HT-29 (cell line): ENCODE data around the gene CLASP2. TPM values are rescaled to one million over a fixed set of nuclear protein-coding genes. Genes with fewer than 3 reads are reported as not detected.
"Not testable (repeated sequence)": the region's sequence is repeated elsewhere in the genome, so short reads cannot be mapped to it uniquely, and the experiment has no call there.

Experiments used
- DNase-seq: peaks from one replicate; pipeline ENCODE4 v3.0.0-alpha.2; 2015; ENCODE audit warnings: low spot score
- total RNA-seq: library from RNA; depleted of rRNA; stranded (reverse); fragments of >200 nt; shearing (Covaris generic); gene quantifications from 2 replicates; pipeline ENCODE4 v1.2.3, GENCODE V29; 2014

CLASP2 gene
- total RNA-seq, 1 experiment from 2014 or later = 38.1 TPM

DNA sequence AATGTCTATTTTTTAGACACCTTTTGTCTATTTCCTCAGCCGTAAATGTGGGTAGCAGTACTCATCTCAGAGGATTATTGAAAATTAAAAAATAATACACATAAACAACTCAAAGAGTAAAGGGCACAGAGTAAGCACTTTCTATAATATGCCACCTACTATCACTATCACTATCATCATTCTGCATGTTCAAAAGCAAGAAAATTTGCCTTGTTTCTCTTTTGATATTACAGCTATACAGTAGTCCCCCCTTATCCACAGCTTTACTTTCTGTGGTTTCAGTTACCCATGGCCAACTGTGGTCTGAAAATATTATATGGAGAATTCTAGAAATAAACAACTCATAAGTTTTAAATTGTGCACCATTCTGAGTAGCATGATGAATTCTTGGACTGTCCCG is 27.7 kb downstream of the CLASP2 start:
- DNase-seq = no peak

DNA sequence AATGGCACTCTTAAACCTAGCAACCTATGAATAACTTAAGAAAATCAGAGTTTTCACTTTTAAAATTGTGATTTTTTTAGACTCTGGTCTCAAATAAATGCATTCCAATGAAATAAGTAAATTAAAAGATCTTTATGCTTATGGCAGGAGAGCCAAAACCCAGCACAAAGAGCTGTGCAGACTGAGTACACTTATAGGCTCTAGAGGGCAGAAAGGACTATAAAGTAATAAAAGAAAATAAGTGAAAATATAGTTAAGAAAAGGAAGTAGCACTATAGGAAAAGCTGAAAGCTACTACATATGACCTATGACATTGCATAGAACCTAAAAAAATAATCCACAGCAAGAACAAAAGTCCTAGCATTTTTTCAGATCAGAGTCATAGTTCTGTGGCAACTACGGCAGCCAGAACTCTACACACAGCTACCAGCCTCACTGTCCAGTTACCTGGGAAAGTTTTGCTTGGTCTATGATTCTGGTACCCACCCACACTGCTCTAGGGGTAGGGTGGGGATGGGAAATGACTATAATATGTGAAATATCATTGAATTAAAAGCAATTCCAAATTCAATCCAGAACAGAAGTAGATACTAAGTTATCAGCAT is 30.5 kb downstream of the CLASP2 start:
- DNase-seq = no peak

DNA sequence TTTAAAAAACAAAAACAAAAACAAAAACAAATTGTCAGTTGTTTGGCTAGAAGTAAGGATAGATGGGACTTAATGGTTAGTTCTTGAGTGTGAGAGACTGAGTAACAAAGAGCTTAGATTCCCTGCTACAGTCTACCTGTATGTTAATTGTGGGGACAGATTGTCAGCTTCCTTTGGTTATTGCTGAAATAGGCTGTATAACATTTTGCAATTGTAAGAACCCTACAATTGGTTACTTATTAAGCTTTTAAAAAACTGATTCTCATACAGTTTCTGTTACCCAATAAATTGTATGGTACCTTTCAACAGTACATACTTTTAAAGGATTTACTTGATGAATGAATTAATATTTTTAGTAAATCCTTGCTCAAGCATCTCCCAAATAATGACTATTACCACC is 35.3 kb downstream of the CLASP2 start:
- no peak for DNase-seq

DNA sequence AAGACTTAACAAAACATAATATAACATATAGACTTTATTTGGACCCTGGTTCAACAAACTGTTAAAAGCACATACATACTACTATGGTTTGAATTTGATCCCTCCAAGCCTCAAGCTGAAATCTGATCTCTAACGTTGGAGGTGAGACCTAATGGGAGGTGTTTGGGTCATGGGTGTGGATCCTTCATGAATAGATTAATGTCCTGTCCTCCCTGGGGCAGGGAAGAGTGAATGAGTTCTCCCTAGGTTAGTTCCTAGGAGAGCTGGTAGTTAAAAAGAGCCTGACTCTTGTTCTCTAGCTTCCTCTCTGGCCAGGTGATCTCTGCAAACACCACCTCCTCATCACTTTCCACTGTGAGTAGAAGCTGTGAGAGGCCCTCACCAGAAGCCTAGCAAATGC is 36.4 kb downstream of the CLASP2 start:
- no peak for DNase-seq

DNA sequence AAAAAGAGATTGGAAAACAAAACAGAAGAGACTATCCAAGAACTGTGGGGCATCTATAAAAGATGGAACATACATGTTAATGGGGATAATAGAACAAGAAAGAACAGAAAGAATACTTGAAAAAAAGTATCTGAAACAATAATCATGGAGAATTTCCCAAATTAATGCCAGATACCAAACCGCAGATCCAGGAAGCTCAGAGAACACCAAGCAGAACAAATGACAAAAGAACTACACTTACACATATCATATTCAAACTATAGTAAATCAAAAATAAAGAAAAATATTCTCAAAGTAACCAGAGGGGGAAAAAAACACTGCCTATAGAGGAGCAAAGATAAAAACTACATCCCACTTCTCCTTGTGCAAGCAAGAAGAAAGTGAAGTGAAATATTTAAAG is 40.0 kb downstream of the CLASP2 start:
- no peak for DNase-seq

DNA sequence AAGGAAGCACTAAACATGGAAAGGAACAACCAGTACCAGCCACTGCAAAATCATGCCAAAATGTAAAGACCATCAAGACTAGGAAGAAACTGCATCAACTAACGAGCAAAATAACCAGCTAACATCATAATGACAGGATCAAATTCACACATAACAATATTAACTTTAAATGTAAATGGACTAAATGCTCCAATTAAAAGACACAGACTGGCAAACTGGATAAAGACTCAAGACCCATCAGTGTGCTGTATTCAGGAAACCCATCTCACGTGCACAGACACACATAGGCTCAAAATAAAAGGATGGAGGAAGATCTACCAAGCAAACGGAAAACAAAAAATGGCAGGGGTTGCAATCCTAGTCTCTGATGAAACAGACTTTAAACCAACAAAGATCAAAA is 44.6 kb downstream of the CLASP2 start:
- DNase-seq = not testable (repeated sequence)

DNA sequence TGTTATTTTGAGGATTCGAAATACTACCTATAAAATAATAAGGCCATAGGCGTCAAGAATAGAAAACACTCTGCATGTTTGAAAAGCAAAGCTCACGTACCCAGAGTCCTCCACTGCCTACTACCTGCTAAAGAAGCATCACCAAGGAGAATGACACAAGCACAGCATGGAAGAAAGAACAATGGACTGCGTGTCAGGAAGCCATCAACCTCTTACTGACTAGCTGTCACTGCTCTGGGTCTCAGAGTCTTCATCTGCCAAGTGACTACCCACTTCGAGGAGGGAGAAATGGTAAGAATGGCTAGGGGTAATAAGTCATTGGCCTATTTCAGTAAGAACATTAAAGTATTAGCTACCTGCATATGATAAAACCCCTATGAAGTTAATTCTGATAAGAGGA is 49.4 kb downstream of the CLASP2 start:
- no peak for DNase-seq

DNA sequence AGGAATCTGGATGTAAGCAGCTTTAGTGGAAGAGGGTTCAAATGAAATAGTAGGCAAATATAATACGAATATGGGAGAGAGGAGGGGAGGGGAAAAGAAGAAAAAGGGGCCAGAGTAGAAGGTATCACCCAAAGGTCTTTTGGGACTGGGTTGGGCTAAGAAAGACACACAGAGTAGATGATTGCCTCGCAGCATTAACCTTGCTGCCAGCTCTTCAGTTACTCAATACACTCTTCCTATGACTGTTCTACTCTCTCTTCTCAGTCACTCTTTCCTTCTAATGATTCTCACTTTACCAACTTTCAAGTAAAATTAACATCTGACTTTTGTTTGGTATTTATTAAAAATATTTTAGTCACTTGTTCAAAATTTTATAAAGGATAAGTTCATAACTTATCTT is 52.8 kb downstream of the CLASP2 start:
- no peak for DNase-seq

DNA sequence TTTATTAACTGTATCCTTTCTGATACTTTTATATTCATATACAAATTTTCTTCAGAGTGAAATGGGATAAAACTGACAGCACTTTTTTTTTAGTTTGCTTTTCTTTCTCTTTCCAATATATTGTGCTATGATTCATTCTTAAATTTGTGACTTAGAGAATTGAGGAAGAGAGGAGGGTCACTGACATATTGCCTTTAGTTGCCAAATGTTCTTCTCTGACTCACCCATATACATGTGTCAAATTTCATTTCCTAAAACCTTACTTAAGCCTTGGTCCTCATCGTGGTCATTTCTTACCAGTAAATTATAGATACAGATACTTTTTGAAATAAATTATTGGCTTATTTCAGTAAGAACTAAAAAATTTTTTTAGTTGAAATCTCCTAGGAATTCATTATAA is 53.9 kb downstream of the CLASP2 start:
- DNase-seq = no peak

DNA sequence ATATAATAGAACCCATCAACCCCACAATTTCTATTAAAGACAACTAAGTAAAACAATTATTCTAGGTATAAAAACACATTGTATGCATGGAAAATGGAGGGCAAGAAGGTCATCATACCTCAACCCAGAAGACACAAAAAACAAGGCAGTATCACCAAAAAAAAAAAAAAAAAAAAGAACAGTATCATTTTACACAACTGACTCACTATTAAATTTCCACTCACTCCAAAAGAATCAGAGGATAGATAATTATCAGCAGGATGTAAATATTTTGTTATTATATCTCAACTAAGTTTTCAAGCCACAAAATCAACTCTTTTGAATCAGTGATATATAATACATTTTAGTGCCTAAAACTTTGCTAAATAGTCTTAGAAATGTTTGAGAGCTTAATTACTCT is 55.0 kb downstream of the CLASP2 start:
- DNase-seq = no peak

DNA sequence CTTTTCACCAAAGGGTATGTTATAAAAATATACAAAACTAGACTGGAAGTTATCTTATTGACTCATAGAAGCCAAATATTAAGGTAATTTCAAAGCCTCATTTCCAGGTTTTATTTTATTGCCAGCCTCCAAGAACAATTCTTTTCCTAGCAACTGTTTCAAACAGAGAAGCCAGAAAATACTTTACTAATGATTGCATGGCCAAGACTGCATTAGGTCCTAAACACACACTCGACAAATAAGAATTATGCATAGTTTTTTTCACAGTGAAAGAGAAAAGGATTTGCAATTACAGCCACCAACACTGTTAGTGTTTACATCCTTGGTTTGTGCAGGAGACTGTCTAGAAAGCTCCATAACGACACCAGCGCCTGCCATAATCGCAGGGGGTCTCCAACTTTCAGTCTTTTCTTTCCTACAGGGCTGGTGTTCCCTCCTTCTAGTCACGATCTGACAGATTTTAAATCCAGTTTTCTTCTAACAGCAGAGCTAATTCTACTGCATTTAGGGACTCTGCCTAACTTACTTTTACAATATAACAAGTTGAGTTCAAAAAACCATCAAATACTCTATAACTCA is 58.1 kb downstream of the CLASP2 start:
- DNase-seq = no peak

DNA sequence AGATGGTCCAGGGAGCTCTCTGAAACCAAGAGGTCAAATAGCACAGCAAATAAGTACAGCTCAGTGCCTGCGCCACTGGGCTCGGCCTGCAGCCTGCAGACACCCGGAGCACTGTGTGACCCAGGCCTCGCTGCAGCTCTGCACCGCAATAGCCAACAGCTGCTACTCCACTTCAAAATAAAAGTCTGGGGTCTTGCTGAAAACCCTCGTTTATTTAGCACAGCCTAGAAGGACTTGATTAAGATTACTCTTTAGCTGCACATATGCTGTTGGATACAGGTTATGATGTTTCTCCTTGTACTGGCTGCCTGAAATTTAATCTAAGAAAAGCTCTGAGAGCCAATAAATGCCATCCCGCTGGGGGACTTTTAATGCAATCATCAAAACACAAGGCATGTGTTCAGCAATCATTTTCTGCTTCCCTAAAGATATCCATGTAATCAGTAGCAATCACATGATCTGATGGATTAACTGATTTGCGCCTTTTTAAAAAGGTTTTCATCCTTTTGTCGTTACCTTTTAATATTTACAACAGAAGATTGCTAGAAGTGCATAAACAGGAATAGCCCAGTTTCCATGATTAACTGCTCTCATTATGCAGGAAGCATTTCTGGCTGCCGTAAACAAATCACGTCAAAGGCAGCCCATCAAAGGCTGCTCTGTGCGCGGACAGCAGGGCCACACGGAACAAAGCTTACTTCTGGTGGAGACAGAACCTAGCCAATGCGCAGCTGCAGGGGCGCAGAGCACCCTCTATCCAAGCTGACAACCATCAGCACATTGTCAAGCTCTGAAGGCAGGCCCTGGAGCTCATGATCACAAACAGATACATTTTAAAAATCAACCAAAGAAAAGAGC is 58.8 kb downstream of the CLASP2 start:
- DNase-seq = peak; percentile 58

DNA sequence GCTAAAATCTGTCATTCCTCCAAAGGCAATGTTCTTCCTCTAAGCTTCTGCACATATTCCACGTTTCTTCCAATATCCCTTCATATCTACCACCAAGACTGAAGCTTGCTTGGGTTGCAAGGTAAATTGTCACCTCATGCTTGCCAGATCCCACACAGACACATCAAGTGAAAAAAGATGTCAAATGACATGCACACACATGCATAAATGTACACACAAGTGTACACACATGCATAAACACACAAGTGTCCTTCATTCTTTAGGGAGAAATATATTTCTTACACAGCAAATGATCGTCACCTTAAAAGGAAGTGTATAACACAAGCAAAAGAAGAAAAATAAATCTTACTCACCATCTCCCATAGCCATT is 59.4 kb downstream of the CLASP2 start:
- no peak for DNase-seq

DNA sequence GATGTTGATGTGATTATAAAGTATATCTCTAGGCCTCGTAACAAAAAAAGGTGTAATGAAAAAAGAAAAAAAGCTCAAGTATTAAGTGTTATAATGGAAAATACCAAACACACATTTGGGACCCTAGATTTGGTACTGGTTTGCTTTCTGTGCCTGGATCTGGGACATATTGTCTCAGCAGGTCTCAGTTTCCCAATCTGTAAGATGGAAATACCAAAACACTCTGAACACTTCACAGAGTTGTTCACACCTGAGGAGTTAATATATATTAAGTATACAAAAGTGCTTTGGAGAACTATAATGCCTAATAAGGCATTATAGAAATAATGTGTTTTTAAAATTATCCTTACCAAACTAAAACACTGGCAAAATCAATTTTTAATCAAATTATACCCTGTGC is 60.0 kb downstream of the CLASP2 start:
- no peak for DNase-seq

DNA sequence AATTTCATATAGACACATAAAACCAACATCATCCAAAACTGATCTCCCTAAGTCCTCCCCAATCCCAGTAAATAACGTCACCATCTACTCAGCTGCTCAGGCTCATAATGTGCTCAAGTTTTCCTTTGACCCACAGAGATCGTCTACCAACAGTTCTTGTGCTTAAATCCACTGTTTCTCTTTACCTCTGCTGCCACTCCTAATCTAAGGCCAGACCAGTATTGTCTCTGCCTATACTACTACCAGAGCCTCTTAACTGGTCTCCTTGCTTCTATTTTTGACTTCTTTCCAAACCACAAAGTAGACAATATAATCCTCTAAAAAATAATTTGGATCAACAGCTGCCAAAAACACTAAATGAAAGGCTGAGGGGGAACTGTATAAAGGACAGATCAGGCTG is 65.3 kb downstream of the CLASP2 start:
- no peak for DNase-seq

DNA sequence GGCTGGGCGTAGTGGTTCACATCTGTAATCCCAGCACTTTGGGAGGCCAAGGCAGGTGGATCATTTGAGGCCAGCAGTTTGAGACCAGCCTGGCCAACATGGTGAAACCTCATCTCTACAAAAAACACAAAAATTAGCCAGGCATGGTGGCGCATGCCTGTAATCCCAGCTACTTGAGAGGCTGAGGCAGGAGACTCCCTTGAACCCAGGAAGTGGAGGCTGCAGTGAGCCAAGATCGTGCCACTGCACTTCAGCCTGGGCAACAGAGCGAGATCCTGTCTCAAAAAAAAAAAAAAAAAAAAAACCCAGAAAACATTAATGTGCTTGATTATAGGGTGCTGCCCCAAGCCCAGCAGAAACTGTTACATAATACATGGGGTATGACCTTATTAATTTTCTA is 67.0 kb downstream of the CLASP2 start:
- DNase-seq = not testable (repeated sequence)

DNA sequence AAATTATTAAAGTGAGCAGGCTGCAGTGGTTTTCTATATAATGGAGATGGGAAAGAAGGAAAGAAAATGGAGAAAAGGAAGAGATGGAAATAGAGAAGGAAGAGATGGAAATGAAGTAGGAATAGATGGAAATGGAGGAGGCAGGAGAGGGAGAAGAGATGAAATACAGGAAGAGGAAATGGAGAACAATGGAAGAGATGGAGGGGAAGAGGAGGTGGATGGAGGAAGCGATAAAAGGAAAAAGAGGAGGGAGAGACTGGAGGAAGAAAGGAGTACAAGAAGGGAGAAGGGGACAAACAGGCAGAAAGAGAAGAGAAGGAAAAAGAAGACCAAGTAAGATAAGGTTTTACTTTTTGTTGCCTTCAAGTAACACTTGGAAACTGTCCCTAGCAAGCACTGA is 67.6 kb downstream of the CLASP2 start:
- no peak for DNase-seq

DNA sequence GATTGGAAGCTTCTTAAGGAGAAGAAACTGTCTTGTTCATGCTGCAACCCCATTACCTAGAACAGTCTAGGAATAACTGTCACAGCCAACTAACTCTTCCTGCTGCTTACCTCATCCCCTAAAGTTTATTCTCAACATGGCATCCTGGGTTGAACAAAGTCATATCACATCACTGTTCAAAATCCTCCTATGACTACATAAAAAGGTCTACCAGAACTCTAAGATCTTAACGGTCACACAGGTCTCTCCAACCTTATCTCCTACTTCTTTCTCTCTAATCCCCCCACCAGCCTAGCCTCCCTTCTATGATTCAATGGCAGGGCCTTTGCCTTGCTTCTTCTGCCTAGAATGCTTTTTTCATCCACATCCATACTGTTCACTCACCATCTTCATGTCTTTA is 69.3 kb downstream of the CLASP2 start:
- no peak for DNase-seq

DNA sequence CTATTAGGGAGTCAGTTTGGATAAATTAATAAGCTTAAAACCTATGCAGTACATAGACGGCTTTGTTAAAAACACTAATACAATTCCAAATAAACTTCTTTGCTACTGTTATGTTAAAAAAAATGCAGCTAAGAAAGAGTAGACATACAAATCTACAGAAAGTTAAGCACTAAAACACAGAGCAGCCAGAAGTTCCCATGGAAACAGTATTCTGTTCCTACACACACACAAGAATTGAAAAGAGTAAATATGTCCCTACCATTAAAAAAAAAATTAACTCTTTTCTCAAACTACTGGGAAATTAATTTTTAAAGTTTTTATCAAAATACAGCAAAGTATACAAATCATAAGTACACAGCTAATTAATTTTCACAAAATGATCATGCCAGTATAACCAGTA is 71.6 kb downstream of the CLASP2 start:
- no peak for DNase-seq

DNA sequence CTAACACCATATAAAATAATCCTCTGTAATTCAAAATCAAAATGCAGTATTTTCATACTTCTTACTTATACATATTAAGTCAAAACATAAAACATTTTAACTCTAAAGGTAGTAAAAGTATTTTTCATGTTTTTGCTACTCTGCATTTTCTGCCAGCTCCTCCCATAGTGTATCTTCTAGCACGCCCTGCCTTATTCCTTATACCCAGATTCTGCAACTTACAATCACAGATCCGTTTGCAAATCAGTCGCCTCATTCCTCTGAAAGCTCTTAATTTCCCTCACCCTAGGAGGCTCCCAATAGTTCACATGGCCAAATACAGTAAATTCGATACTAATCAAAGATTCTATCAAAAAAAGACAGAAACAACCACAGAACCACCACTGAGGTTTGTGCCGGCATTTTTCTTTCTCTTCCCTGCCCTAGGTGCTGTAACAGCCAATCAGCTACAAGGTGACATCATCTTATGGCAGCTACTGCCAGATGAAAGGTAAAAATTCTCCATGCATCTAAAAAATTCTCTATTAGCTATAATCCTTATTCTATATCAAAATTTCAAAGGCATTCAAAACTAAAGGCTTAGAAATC is 72.9 kb downstream of the CLASP2 start:
- peak; percentile 21 for DNase-seq

DNA sequence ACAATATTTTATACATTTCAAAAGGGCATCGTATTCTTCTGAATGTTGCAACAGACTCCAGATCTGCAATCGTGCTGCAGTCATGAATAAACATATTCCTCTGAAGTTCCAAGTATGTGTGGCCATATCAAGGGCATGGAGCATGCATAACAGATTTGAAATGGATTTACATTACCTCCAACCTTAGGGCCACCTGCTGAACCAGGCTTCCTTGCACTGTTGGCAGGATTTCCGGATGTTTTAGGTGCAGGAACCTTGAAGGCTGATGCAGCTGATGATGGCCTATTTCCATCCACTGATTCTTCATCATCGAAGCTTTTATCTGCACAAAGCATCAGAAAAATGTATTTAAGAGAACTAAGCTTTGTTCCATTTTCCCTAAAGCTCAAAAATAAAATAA is 73.5 kb downstream of the CLASP2 start:
- DNase-seq = no peak

DNA sequence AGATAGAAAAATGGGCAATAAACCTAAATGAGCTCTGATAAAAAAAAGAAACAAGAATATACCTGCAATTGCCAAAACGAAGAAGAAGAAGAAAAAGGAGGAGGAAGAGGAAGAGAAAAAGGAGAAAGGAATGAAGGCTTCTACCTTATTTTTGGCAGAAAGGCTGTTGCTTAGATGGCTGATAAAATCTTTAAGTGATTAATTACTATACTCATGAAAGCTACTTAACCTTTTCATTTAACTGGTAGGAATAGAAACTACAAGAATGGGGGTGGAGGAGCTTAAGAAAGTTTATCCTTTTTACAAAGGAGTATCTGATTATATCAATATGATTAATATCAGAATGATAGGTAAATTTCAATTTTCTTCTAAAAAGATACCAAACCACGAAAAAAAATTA is 75.2 kb downstream of the CLASP2 start:
- no peak for DNase-seq

DNA sequence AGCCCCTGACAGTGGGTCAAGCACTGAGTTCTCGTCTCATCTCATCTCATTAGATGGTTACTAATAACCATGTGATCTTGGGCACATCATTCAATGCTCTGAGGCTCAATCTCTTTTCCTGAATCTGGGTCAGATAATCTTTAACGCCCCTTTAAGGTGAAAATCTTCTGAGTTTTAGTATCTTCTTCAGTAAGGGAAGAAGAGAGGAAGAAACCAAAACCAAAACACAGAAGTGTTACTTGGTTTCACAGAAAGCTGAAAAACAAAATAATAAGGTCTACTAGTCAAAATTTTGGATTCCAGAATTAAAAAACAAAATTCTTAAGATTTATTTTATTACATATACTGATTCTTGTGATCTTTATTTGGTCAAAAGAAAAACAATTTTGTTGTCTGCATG is 78.2 kb downstream of the CLASP2 start:
- no peak for DNase-seq
